Measurements from ENCODE around the gene DDA1.
A peak's percentile ranks its signal among the peaks of the same experiment; 100 is the strongest.

DDA1 gene

DNA sequence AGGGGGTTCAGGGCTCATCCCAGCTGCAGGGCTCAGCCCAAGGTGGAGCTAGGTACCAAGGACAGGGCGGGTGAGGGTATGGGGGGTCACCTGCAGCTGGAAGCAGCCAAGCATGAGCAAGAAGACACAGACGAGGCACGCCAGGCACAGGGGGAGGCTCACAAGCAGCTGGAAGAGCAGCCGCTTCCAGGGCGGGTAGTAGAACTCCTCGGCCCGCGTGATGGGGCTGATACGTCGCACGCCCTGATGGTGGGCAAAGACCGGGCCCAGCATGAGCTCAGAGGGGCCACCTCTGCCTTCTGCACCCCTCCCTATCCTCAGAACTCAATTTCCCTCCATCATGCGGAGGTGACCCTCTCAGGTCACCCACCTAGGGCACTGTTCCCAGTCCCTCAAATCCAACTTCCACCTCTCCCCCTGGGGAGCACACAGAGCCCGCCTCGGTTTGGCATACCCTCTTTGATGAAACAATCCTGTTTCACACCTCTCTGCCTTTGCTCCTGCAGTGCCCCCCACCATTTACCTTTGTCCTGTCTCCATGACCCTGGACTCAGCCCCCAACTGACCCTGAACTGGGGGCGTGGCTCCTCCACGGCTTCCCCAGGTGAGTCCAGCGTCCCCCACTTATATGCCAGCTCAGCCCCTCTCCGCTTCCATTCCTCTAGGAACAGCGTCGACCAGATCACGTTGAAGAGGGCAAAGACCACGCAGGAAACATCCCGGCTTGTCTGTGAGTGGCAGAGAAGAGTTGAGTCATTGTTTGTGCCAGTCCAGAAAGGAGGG, 21.1 kb downstream of the DDA1 start:
- DNase-seq, result no peak

DNA sequence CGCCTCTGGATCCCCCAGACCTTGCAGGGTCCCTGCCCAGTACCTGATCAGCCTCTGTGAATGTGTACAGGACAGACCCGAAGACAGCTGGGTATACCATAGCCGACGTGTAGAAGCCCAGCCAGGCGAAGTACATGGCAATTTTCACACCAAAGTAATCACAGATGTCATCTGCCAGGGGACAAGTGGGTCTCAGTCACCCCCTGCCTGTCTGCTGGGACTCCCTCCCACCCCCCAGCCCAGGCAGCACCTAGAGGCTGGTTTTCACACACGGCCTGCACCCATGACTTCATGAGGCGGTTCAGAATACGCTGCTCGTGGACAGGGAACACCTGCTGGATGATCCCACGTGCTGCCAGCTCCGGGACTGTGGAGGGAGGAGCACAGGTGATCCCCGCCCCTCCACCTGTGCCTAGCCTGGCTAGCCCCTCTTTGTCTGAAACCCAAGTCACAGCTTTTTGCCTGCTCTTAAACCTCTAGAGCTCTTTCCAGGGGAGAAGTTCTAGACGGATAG, 21.7 kb downstream of the DDA1 start:
- DNase-seq, result no peak

DNA sequence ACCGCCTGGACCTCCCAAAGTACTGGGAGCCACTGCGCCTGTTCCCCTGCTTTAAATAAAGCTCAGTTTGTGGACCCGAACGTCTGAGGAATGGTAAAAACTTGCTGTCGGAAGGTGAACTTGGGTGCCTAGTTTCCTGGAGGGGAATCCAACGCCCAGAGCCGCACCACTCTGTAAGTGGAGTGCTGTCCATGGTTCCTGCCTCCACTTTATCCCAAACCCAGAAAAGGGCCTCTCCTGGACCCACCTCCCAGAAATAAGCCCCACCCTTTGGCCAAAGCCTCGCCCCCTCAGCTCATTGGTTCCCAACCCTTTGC, 23.0 kb downstream of the DDA1 start:
- no peak for DNase-seq

DNA sequence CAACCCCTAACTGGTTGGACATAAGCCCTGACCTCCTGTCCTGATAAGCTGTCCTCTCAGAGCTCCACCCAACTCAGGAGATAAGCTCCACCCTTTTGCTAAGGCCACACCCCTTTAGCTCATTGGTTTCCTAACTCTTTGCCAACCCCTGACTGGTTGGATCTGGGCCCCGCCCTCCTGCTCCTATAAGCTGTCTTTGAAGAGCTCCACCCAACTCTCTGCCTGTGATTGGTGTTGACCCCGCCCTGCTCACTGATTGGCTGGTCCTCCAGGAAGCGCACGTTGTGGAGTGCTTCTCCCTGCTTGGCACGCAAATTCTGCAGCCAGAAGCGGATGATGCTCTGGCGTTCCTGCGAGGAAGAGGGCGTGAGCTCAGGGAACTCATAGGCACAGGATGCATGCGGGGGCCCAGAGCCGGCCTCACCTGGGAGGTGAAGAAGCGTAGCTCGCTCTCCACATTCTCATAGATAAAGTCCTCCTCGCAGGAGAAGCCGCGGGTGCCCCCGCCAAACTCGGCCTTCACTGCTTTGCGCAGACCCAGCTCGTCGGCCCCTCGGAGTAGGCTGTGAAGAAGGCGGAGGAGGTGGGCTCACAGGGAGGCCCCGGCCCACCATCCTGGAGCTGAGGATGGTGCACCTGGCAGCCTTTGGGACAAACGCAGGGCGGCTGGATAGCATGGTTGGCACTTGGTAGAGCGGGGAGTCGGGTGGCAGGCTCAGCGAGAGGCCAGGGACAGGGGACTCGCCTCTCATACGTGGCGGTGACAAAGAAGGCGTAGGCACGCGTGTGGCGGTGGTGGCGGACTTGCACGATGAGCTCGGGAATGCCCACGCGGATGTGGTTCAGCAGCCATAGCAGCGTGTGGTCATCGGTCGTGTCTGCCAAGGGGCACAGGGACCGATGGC, 23.6 kb downstream of the DDA1 start:
- DNase-seq, result no peak

DNA sequence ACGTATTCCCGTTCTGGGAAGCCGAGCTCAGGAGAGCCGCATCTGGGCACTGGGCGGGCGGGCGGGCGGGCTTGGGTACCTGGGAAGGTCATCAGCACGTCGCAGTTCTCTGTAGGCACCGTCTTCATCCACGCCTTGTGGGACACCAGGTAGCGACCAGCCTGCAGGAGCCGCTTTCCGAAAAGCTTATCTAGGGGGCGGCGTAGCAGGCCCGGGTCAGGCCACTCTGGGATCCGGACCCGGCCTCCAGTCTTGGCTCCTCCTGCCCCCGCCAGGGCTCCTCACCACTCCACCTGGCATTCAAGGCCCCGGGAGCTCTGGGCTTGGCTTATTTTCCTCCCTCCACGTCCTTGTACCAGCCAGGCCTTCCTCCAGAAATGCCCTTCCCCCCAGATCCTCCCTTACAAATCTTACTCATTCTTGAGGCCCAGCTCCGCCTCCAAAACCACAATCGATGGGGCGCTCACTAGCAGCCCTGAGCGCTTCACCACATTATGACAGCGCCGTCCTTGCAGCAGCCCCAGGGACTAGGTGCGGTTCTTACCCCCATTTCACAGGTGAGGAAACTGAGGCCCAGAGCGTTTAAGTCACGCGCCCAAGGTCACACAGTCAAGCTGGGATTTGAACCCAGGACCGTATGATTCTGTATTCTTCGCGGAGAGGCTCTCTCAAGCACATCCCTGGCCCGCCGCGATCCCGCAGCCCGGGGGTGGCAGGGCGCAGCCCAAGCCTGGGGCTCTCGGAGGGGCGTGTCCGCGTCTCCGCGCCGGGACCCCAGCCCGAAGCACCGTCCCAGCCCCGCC, 24.4 kb downstream of the DDA1 start:
- DNase-seq, result no peak

DNA sequence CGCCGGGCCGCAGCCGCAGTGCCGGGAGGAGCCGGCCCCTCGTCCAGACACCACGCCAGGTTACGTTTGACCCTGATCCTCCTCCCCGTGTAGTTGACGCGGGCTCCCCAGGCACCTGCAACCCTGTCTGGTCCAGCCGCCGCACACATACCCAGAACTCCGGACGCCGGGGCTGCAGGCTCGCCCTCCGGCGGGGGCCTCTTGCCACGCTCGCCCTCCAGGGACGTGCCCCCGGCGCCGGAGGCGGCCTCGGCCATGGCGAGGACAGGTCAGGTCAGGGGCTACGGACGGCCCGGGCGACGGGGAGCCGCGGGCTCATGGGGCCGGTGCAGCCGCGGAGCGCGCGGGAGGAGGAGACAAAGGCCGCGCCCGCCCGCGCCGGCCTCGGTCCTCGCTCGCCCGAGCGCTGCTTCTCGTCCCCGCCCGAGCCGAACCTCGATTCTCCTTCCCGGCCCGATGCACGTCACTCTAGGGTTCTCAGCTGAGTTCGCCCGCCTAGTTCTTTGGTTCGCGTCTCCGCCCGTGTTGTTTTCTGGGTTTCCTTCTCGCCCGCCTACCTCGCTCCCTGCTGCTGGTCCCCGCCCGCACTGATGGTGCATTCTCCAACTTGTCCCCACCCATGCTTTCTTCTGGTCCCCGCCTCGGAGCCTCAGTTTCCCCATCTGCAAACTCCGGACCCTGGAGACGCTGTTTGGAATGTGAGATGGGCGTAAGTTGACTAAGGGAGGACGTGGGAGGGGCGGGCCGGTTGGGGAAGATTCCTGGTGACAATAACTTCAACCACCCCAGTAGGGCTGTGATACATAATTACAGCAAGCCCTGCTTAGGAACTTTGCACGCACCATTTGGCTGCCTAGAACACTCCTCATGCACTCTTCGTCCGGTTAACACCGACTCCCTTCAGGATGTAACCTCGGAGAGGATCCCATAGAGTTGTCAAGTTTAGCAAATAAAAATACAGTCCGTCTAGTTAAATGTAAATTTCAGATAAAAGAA, 25.3 kb downstream of the DDA1 start, which contains the start of gene ANO8:
TSS of gene ANO8 (minus strand) at position 442 of the 996 bp plus-strand sequence. CDS start at position 257, 185 bp downstream.
- peak; percentile 88 for DNase-seq

DNA sequence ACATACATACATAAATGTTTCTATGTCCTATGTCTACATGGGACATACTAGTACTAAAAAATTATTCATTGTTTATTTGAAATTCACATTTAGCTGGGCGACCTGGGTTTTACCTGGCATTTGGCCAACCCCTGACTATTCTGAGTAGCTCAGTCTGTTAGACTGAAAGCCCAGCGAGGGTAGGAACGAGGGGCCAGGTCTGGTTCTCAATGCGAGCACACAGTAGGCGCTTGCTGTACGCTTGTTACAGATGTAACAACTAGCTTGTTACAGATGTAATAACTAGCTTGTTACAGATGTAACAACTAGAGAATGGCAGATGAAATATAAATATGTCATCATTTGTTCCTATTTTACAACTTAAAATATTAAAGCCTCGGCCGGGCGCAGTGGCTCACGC, 26.2 kb downstream of the DDA1 start:
- no peak for DNase-seq

DNA sequence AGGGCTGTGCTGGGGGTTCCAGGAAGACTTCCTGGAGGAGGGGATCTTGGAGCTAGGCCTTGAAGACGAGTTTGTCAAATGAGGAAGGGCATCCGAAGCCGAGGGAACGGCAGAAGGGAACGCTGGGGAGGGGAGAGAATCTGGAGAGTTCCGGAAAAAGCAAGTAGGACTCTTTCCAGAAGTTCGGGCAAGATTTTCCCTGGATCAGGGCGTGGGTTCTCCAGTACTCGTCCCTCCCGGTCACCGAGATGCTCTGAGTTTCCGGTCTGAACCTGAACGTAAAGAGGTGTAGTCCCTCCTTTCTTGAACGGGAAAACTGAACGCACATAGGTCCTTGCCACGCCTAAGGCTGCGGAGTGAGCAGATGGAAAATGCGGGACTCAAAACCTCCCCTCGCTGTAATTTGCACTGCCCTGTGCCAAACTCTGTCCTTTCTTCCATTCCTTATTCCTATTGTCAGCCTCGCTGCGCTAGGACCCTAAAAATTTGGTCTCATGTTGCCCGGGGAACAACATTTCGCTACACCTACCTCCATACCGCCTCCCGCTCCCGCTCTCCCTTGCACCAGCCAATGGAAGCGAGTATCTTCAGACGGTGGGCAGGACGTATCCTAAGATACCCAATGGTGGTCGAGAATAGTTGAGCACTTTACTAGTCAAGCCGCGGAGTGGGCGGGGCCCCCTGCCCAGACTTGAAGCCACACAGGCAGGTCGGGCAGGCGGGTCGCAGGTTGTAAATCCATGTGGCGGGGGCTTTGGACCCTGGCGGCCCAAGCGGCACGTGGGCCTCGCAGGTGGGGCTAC, 27.7 kb downstream of the DDA1 start, which contains the start of gene GTPBP3:
TSS of gene GTPBP3 (plus strand) at position 682 of the 803 bp plus-strand sequence. CDS start at position 741, 59 bp downstream.
- DNase-seq, result peak; percentile 95

DNA sequence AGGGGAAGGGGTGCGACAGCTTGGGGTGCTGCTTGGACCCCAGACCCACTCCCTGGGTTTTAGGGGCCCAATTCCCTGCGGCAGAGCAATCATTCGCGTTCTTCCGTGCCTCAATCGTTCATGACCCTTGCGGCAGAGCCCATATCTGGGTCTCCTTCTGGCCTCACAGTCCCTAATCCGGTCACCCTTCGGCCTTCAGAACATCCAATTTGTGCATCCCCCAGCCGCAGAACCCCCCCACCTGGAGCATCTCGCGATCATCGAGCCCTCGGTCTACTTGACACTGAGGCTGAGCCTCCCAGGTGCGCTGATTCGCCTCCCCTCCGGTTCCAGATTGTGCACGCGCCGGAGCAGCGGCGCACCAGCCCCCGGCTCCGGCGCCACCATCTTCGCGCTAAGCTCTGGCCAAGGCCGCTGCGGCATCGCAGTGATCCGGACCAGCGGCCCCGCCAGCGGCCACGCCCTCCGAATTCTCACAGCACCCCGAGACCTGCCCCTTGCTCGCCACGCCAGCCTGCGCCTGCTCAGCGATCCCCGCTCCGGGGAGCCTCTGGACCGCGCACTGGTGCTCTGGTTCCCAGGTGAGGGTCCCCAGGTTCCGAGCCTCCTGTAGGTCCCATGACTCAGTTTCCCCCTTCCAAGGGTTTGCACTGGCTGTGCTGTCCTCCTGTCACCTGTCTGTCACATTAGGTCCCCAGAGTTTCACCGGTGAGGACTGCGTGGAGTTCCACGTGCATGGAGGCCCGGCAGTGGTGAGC, 28.5 kb downstream of the DDA1 start:
- DNase-seq, result no peak

DNA sequence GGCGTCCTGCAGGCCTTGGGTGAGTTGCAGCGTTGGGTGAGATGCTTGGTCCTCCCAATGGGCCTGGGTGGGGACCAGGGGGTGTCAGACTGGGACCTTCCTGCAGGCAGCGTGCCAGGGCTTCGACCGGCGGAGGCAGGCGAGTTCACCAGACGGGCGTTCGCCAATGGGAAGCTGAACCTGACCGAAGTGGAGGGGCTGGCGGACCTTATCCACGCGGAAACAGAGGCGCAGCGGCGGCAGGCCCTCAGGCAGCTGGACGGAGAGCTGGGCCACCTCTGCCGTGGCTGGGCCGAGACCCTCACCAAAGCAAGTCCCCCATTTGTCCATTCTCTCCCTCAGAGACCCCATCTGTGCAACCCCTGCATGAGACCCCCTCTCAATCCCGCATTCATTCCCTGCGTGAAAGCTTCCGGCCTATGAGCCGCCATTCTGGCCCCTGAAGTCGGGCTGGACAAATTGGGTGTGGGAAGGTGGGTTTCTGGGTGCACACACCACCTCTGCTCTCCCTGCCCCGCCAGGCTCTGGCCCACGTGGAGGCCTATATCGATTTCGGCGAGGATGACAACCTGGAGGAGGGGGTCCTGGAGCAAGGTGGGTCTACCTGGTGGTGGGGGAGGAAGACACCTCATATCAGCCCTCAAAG, 29.2 kb downstream of the DDA1 start:
- DNase-seq, result no peak

DNA sequence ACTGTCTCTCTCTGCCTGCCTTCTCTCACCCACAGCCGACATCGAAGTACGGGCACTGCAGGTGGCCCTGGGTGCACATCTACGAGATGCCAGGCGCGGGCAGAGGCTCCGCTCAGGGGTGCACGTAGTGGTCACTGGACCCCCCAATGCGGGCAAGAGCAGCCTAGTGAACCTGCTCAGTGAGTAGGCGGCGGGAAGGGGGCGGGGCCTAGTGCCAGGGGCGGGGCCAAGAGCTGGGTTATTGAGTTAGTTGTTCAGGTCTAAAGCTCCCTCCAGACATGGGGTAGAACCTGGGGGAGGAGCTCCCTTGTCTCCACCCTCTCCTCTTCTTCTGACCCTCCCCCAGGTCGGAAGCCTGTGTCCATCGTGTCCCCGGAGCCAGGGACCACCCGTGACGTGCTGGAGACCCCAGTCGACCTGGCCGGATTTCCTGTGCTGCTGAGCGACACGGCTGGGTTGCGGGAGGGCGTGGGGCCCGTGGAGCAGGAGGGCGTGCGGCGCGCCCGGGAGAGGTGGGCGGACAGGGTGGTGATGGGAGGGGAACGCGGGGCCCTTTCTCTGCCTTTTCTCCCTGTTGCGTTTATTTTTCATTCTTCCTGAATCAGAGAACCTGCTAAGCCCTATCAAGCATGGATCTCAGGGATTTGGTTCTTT, 29.9 kb downstream of the DDA1 start:
- DNase-seq, result no peak

DNA sequence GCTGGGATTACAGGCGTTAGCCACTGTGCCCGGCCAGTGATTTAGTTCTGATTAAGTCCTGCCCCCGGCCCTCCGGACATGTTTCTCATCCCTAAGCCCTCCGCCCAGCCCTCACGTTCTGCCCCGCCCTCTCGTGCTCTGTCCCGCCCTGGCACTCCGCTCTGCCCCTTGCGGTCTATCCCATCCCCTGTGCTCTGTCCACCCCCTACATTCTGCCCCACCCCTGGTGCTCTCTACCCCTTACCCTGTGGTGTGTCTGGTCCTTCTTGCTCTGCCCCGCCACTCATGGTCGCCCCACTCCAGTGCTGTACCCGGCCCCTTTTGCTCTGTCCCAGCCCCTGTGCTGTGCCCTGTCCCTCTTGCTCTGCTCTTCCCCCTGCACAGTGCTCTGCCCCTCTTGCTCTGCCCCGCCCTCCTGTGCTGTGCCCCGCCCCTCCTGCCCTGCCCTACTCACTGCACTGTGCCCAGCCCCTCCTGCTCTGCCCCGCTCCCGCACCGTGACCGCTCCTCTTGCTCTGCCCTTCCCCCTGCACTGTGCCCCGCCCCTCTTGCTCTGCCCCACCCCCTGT, 31.0 kb downstream of the DDA1 start:
- no peak for DNase-seq

DNA sequence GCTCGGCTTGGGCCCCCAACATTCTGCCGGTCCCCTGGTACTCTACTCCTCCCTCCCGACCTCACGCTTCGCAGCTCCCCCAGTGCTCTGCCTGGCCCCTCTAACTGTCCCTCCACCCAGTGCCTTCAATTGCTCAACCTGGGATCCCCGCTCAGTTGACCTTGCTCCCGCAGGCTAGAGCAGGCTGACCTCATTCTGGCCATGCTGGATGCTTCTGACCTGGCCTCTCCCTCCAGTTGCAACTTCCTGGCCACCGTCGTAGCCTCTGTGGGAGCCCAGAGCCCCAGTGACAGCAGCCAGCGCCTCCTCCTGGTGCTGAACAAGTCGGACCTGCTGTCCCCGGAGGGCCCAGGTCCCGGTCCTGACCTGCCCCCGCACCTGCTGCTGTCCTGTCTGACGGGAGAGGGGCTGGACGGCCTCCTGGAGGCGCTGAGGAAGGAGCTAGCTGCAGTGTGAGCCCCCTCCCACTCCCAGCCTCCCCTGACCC, 31.6 kb downstream of the DDA1 start:
- DNase-seq, result no peak

DNA sequence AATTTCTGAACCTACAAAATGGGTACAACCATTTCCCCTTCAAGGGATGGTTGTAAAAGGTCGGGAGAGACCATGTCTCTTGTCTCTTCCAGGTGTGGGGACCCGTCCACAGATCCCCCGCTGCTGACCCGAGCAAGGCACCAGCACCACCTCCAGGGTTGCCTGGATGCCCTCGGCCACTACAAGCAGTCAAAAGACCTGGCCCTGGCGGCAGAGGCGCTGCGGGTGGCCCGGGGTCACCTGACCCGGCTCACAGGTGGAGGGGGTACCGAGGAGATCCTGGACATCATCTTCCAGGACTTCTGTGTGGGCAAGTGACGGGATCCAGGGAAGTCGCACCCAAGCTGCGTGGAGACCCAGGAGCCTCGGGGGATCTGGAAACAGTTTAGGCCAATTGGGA, 32.0 kb downstream of the DDA1 start:
- no peak for DNase-seq

DNA sequence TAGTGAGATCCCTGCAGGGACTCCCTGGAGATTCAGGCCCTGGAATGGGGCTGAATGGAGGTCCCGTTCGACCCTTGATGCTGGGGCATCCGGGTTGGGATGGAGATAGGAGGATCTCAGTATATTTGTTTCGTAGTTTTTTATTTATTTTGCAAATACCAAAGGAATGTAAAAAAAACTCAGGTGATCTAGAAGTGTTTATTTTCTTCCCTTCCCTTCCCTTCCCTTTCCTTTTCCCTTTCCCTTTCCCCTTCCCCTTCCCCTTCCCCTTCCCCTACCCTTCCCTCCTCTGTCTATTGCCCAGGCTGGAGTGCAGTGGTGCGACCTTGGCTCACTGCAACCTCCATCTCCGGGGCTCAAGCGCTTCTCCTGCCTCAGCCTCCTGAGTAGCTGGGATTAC, 32.5 kb downstream of the DDA1 start:
- DNase-seq, result no peak

DNA sequence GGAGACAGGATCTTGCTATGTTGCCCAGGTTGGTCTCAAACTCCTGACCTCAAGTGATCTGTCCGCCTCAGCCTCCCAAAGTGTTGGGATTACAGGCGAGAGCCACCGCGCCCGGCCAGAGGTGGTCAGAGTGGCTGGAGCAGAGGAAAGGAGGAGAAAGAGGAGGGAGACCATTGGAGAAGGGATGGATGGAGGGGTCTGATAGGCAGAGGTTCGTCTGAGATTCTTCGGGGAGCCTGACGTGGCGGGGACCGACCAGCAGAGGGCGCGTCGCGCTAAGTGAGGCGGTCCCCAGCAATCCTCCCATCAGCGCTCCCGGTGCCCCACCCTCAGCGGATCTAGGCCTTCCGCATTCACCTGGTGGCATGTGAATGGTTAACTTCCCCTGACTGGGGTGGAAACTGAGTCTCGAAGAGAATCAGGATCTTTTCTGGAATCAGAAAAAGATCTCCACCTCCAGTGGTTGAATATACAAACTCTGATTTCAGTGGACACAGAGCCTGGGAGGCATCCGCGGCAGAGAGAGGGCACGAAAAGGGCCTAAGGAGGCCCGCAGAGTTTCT, 36.8 kb downstream of the DDA1 start:
- DNase-seq, result no peak

DNA sequence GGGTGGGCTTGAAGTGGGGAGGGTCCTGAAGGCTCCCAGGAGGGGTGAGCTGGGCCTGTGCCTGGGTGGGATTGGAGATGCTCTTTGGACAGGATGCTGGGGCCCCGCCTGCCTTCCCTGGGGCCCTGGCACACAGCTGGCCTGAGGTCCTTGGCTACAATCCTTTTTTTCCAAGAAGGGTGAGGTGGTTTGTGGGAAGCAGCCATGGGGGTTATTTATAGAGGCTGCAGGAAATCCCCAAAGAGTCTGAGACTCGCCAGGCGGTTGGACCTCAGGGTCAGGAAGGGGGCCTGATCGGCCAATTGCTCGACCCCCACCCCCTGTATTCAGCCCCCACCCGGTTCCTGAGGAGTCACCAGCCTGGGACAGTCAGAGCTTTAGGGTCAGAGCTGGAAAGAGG, 38.0 kb downstream of the DDA1 start:
- no peak for DNase-seq

DNA sequence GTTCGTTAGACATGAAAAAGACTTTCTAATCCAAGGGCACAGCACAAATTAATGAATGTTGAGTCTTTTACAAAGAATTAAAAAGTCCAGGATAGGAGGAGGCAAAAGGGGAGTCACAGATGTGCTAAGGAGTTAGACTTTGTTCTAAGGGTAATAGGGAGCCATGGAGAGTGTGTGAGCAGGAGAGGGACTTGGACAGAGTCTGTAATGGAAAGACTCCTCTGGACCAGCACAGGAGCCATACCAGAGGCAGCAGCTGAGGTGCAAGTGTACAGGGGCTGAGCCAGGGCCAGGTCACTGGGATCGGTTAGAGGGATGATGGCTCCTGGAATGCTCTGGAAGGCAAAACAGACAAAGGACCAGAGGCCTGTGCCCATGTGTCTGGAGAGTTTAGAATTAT, 38.5 kb downstream of the DDA1 start:
- DNase-seq, result no peak
